Left ventricle myocardium inferior (tissue), 1 donor: Measurements from ENCODE around the gene TUBA3D. TPM values are rescaled to one million over a fixed set of nuclear protein-coding genes. Genes with fewer than 3 reads are reported as not detected.
"Not testable (repeated sequence)": the region's sequence is repeated elsewhere in the genome, so short reads cannot be mapped to it uniquely, and the experiment has no call there.

Source experiments
- DNase-seq: peaks from one replicate; pipeline ENCODE4 v3.0.0-alpha.2; 2020
- H3K27ac ChIP-seq: fragments of 200-600 bp; replicated peaks from 2 replicates; pipeline ENCODE4 v1.8.0; 2021
- H3K27me3 ChIP-seq: fragments of 200-600 bp; 2 replicates; pipeline ENCODE4 v1.8.0; 2021; ENCODE audit warnings: low read depth
- H3K36me3 ChIP-seq: fragments of 200-600 bp; 2 replicates; pipeline ENCODE4 v1.8.0; 2021
- H3K4me1 ChIP-seq: fragments of 200-600 bp; 2 replicates; pipeline ENCODE4 v1.8.0; 2021
- H3K4me3 ChIP-seq: fragments of 200-600 bp; 2 replicates; pipeline ENCODE4 v1.8.0; 2021; ENCODE audit warnings: mild to moderate bottlenecking, moderate library complexity
- H3K9me3 ChIP-seq: fragments of 200-600 bp; replicated peaks from 2 replicates; pipeline ENCODE4 v1.8.0; 2021
- intact Hi-C: fragments of 100-400 bp; cut with micrococcal nuclease; formaldehyde crosslinking; loops from one replicate; pipeline ENCODE4 v1.11.0; 2022
- total RNA-seq: library from RNA; stranded (reverse); fragmentation: NEBNext Ultra II Directional; extraction: Animal tissue kit (Norgen Biotek cat#: 25700); gene quantifications from one replicate; pipeline ENCODE4 v1.2.1, GENCODE V29; 2021
- donor health status: DM: no; HTN: yes; CAD: no; lungs with severe emphysema.

Gene TUBA3D
- total RNA-seq, 1 donor from 2014 or later, result 86.3 TPM

DNA sequence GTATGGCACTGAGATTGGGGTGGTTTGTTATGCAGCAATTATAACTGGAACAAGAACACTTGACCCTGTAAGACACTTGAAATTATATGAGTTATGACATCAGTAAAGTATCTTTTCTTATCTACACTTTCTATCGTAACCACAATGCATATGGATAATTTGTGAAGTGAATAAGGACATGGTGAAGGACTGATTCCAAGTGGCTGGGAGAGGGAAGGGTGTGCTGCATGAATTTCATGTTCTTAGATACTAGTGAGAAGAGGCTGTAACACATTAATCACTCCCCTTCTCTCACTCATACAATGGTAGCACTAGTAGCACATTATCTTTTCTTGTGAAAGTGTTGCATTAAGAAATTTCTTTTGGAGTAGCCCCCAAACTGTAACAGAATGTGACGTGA is 21.0 kb upstream of the TUBA3D start:
- not testable (repeated sequence) for DNase-seq

GRCh38 chr2:131467722-131468121 is 8.2 kb upstream of the TUBA3D start:
- intact Hi-C loops, H3K36me3 ChIP-seq, H3K9me3 ChIP-seq, H3K4me1 ChIP-seq, H3K27me3 ChIP-seq, H3K4me3 ChIP-seq, DNase-seq, H3K27ac ChIP-seq: not testable (repeated sequence)

More for the DNA sequence above, 21.0 kb upstream of the TUBA3D start:
- intact Hi-C loops, H3K9me3 ChIP-seq, H3K4me1 ChIP-seq, H3K36me3 ChIP-seq, H3K27ac ChIP-seq, H3K4me3 ChIP-seq: not testable (repeated sequence)
- peaks cover 11% of the 10 kb centered on the region for H3K27me3 ChIP-seq

DNA sequence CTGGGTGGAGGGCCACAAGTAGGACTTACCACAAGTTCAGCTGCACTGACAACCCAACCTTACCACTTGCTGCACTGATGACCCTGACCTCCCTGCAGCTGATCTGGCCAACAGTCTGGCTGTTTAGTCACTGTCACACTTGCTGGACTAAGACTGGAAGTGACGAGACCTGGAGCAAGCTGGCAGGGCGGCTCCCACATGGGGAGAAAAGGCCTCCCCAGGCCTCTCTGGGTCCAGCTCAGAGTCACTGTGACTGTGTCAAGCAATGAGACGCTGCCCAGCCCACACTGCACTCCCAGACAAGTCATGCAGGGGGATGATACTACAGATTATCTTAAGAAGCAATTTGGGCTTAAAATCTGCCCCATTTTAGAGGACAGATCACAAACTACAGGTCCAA is 5.0 kb upstream of the TUBA3D start:
- H3K36me3 ChIP-seq, H3K27me3 ChIP-seq, H3K9me3 ChIP-seq, intact Hi-C loops, DNase-seq, H3K4me3 ChIP-seq, H3K4me1 ChIP-seq: not testable (repeated sequence)
- H3K27ac ChIP-seq, result peak overlapping the region; percentile 69

DNA sequence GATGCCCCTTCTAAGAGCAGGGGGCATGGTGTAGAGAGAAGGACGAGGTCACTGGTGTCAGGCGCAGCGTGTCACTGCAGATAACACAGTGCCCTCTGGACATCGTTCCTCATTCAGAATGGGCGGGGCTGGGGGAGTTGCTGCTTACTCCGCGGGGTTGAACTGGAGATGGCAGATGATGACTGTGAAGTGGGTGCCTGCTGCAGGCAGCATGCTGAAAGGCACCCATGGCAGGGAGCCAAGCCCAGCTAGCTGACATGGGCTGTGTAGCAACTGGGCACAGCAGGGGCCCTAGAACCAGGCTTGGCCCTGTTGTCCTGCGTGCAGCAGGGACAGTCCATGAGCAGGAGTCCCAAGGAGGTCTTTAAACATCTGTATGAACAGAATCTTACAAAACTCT is 4.3 kb upstream of the TUBA3D start:
- H3K9me3 ChIP-seq, H3K27me3 ChIP-seq, H3K4me1 ChIP-seq, H3K4me3 ChIP-seq, intact Hi-C loops, H3K36me3 ChIP-seq: not testable (repeated sequence)
- peak overlapping the region; percentile 69 for H3K27ac ChIP-seq
- DNase-seq, result peak; percentile 83

GRCh38 chr2:131473266-131473665 is 2.7 kb upstream of the TUBA3D start:
- H3K36me3 ChIP-seq, H3K27me3 ChIP-seq, H3K4me3 ChIP-seq, H3K9me3 ChIP-seq, H3K27ac ChIP-seq, DNase-seq, intact Hi-C loops: not testable (repeated sequence)
- peaks cover 10% of the 10 kb centered on the region for H3K4me1 ChIP-seq

DNA sequence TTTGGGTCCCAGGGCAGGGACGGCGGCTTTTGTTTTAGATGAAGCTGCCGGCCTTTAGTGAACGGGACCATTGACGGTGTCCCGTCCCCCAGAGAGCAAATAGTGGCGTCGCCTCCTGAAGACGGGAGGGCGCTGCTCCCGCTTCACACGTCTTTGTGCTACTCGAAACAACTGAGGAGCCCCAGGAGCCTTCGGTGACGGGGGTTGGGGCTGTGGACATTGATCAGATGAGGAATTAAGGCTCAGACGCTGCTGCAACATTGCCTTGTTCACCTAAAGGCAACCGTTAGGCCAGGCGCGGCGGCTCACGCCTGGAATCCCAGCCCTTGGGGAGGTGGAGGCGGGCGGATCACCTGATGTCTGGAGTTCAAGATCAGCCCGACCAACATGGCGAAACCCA is 444 bp downstream of the TUBA3D start:
- DNase-seq, intact Hi-C loops: not testable (repeated sequence)

GRCh38 chr2:131477227-131477626 is 1.3 kb downstream of the TUBA3D start:
- H3K9me3 ChIP-seq, H3K4me3 ChIP-seq, DNase-seq, intact Hi-C loops, H3K36me3 ChIP-seq, H3K27me3 ChIP-seq: not testable (repeated sequence)
- H3K27ac ChIP-seq, result peak overlapping the region; percentile 91
- H3K4me1 ChIP-seq, result peaks cover 10% of the 10 kb centered on the region

More for the DNA sequence above, 444 bp downstream of the TUBA3D start:
- not testable (repeated sequence) for H3K4me3 ChIP-seq, H3K27me3 ChIP-seq, H3K9me3 ChIP-seq, H3K27ac ChIP-seq, H3K36me3 ChIP-seq
- H3K4me1 ChIP-seq, result peaks cover 10% of the 10 kb centered on the region

DNA sequence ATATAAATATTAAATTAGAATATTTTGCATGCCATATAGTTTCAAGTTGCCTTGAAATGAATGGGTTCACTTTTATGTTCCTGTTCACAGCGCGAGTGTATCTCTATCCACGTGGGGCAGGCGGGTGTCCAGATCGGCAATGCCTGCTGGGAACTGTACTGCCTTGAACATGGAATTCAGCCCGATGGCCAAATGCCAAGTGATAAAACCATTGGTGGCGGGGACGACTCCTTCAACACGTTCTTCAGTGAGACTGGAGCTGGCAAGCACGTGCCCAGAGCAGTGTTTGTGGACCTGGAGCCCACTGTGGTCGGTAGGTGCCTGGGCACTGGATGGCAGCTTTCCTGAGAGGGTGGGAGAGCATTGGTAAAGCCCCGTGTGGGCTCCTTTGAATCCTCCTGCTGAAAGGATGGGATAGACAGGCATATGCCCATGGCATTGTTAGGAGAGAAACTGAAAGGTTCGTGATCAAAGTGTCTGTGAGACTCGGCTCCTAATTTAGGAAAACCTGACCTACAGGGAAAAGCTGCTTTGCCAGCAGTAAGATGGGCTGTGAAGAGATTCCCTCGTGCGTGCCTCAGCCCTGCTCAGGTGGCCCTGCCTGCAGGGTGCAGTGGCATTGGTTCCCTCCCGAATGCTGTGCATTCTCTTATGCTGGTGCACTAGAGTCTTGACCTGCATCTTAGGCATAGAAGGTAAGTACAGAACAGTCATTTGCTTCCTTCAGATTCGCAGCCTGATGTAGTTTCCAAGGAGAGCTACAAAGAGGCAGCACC is 2.3 kb downstream of the TUBA3D start:
- peaks cover 17% of the 10 kb centered on the region for H3K36me3 ChIP-seq
- H3K27ac ChIP-seq, result peak overlapping the region; percentile 91
- H3K27me3 ChIP-seq, intact Hi-C loops, H3K9me3 ChIP-seq: not testable (repeated sequence)
- peaks cover 13% of the 10 kb centered on the region for H3K4me1 ChIP-seq
- DNase-seq, result peak; percentile 60
- H3K4me3 ChIP-seq, result peak overlapping the region; percentile 27

DNA sequence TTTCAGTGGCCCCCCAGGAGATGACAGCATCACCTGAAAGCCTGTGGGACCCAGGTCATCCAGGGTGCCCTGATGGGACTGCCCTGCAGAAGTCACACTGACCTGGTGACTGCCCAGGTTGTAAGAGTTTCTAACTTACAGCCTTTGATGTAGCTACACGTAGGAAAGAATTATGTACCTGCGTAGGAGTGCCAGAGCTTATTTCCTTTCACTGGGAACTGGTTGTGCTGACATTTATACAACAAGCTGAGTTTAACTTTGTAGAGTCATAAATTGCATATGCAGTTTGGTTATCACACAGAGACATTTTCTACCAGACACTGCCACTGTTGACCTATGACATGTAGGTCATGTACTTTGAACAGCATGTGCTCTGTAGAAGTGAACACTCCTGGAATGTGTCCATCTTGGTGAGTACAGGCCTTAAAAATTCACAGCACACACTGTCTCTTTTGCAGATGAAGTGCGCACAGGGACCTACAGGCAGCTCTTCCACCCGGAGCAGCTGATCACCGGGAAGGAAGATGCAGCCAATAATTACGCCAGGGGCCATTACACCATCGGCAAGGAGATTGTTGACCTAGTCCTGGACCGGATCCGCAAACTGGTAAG is 3.0 kb downstream of the TUBA3D start:
- peak overlapping the region; percentile 91 for H3K27ac ChIP-seq
- H3K4me1 ChIP-seq, result peaks cover 18% of the 10 kb centered on the region
- H3K27me3 ChIP-seq, H3K9me3 ChIP-seq, DNase-seq, intact Hi-C loops: not testable (repeated sequence)
- H3K36me3 ChIP-seq, result peaks cover 21% of the 10 kb centered on the region
- peak overlapping the region; percentile 61 for H3K4me3 ChIP-seq

- peak overlapping the region; percentile 61 for H3K4me3 ChIP-seq
- H3K36me3 ChIP-seq, result peaks cover 22% of the 10 kb centered on the region
- H3K4me1 ChIP-seq, result peaks cover 26% of the 10 kb centered on the region
- DNase-seq, intact Hi-C loops, H3K9me3 ChIP-seq, H3K27ac ChIP-seq, H3K27me3 ChIP-seq: not testable (repeated sequence)
These were observed 4.4 kb downstream of the TUBA3D start for GRCh38 chr2:131480351-131480750.

DNA sequence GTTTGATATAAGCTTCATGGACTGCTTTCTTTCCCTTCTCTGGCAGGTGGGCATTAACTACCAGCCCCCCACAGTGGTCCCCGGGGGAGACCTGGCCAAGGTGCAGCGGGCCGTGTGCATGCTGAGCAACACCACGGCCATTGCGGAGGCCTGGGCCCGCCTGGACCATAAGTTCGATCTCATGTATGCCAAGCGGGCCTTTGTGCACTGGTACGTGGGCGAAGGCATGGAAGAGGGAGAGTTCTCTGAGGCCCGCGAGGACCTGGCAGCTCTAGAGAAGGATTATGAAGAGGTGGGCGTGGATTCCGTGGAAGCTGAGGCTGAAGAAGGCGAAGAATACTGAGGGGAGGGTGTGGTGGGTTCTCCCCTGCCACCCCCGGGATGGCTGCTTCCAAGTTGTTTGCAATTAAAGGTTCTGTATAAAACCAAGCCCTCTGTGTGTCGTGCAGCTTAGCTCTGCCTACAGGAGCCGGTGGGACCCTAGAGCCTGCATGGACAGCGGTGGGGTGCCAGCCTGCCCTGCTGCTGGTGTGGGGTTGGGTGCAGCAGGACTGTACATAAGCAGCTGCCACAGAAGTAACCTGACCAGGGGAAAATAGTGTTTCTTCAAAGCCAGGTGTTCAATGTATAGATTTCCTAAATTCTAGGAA is 6.7 kb downstream of the TUBA3D start:
- Histone ChIP-seq H3K36me3 (peaks cover 22% of the 10 kb centered on the region), H3K4me1 (peaks cover 18% of the 10 kb centered on the region), H3K4me3 (peak overlapping the region; percentile 61)
- DNase-seq, H3K27ac ChIP-seq, H3K9me3 ChIP-seq, H3K27me3 ChIP-seq, intact Hi-C loops: not testable (repeated sequence)

- H3K27me3 ChIP-seq, H3K9me3 ChIP-seq, H3K27ac ChIP-seq, DNase-seq, H3K4me3 ChIP-seq, intact Hi-C loops: not testable (repeated sequence)
- peaks cover 22% of the 10 kb centered on the region for H3K36me3 ChIP-seq
- H3K4me1 ChIP-seq, result peaks cover 30% of the 10 kb centered on the region
These were observed 8.3 kb downstream of the TUBA3D start for GRCh38 chr2:131483981-131484820.

DNA sequence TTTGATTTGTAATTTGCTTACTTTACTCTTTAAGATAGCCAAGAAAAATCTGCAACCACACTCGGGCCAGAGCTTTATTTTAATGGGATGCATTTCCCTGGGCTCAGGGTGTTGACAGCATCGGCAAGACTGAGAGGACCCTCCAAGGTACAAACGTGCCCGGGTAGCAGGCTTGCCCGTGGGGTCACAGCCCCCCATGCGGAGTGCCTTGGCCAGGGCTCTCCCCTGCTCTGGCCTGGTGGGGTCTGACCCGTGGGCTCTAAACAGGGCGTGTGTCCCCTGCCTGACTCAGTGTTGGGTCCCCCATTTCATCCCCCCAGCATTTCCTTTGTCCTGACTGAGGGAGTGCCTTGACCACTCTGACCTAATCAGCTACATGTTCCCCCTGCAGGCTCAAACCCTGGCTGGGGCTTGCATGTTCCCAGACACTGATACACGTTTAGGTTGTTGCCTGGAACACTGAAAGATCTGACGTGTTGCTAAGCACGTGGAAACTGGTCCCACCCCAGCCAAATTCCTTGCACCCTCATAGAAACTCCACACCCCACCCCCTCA is 9.1 kb downstream of the TUBA3D start:
- H3K27ac ChIP-seq, result peak overlapping the region; percentile 33
- peaks cover 22% of the 10 kb centered on the region for H3K36me3 ChIP-seq
- DNase-seq, H3K27me3 ChIP-seq, H3K9me3 ChIP-seq, intact Hi-C loops, H3K4me3 ChIP-seq: not testable (repeated sequence)
- peaks cover 38% of the 10 kb centered on the region for H3K4me1 ChIP-seq
